Measurements from ENCODE around the gene GKN1.

- TF ChIP-seq CTCF (tag by site-specific recombination; IDR thresholded peaks at IDR 0.05) (no peak), KLF1 (tag by site-specific recombination; IDR thresholded peaks at IDR 0.05) (no peak)
These were observed 44.3 kb downstream of the GKN1 start for GRCh38 chr2:69018678-69019095.

Measured in HEK293 (cell line).